Panc1 (cell line): ENCODE measurements around the gene MTR. TPM values are rescaled to one million over a fixed set of nuclear protein-coding genes. Genes with fewer than 3 reads are reported as not detected.

Source experiments
- ATAC-seq: fragments of 200-7000 bp; cut with Tn5 transposase; 2 replicates; pipeline ENCODE4 v1.9.1; 2020; ENCODE audit warnings: mild to moderate bottlenecking, moderate library complexity
- BruUV-seq: library from RNA; stranded (reverse); fragments of 400-500 nt; replicated peaks from 2 replicates; lab custom pipeline; 2021; lab: Mats Ljungman, UMichigan
- CTCF ChIA-PET: fragments of 300-600 bp; sonication (Branson Sonifier 250); formaldehyde crosslinking; loops from one replicate; lab custom pipeline; 2022; ENCODE audit warnings: antibody characterized with exemption; lab: Charles Lee
- POLR2A ChIA-PET: fragments of 300-600 bp; sonication (Branson Sonifier 250); formaldehyde crosslinking; loops from one replicate; lab custom pipeline; 2022; ENCODE audit warnings: antibody characterized with exemption; lab: Charles Lee
- DNase-seq: peaks from one replicate; pipeline ENCODE4 v3.0.0-alpha.2; 2010; ENCODE audit warnings: low read depth, low spot score
- H3K27ac ChIP-seq: 2 replicates; pipeline ENCODE4 v1.5.1; 2011; ENCODE audit warnings: mild to moderate bottlenecking, low read length, inconsistent platforms
- H3K27me3 ChIP-seq: fragments of 200-500 bp; sonication (Bioruptor generic); 2 replicates; pipeline ENCODE4 v1.6.0; 2014; ENCODE audit warnings: low read length, inconsistent platforms; ENCODE audit not compliant: control insufficient read depth, insufficient read depth
- H3K36me3 ChIP-seq: fragments of 200-500 bp; sonication (Bioruptor generic); 2 replicates; pipeline ENCODE4 v1.5.1; 2014; ENCODE audit warnings: inconsistent platforms, mild to moderate bottlenecking, low read length, moderate library complexity; ENCODE audit not compliant: control insufficient read depth, insufficient read depth
- H3K4me1 ChIP-seq: 2 replicates; pipeline ENCODE4 v1.5.1; 2011; ENCODE audit warnings: inconsistent platforms, mild to moderate bottlenecking, low read length, moderate library complexity; ENCODE audit not compliant: control insufficient read depth, insufficient read depth
- H3K4me3 ChIP-seq, 2 experiments: 2 replicates each; pipeline ENCODE4 v1.5.1; 2011 to 2012; ENCODE audit warnings: low read depth in 2 of 2, low read length in 2 of 2, mild to moderate bottlenecking in 2 of 2, inconsistent platforms in 1 of 2, moderate library complexity in 1 of 2
- H3K9me3 ChIP-seq: fragments of 200-500 bp; sonication (Bioruptor generic); 2 replicates; pipeline ENCODE4 v1.5.1; 2014; ENCODE audit warnings: low read depth, mild to moderate bottlenecking, inconsistent platforms, low read length, moderate library complexity; ENCODE audit not compliant: control insufficient read depth, insufficient read depth
- CTCF ChIP-seq: fragments of 450-650 bp; IDR thresholded peaks from 2 replicates; pipeline ENCODE4 v1.5.1; 2017; ENCODE audit warnings: mild to moderate bottlenecking
- POLR2AphosphoS5 ChIP-seq: IDR thresholded peaks from 2 replicates; pipeline ENCODE4 v1.6.1; 2012; ENCODE audit warnings: mild to moderate bottlenecking, low read depth, low read length, moderate library complexity
- REST ChIP-seq, 2 experiments: IDR thresholded peaks; 2 replicates each; pipeline ENCODE4 v1.6.1; 2011 to 2012; ENCODE audit warnings: low read depth in 2 of 2, control low read depth in 1 of 2, low read length in 1 of 2, mild to moderate bottlenecking in 1 of 2, moderate library complexity in 1 of 2; ENCODE audit not compliant: insufficient read depth in 1 of 2
- SIN3A ChIP-seq: IDR thresholded peaks from 2 replicates; pipeline ENCODE4 v1.6.1; 2012; ENCODE audit warnings: low read depth, mild to moderate bottlenecking, low read length, moderate library complexity, borderline replicate concordance; ENCODE audit not compliant: insufficient read depth
- TCF7L2 ChIP-seq: IDR thresholded peaks from 2 replicates; pipeline ENCODE4 v1.6.1; 2011; ENCODE audit warnings: mild to moderate bottlenecking, low read depth, low read length, inconsistent platforms
- in situ Hi-C: cut with HindIII; loops from 2 replicates; pipeline ENCODE4 v1.10.0; 2016; ENCODE audit warnings: low sequenced_read_pairs, low pct_unique_long_range_greater_than_20kb
- intact Hi-C: fragments of 100-400 bp; cut with micrococcal nuclease; formaldehyde crosslinking; loops from one replicate; pipeline ENCODE4 v1.10.0; 2022; ENCODE audit not compliant: unreplicated experiment
- total RNA-seq: library from RNA; stranded (reverse); gene quantifications from one replicate; pipeline ENCODE4 v1.2.1, GENCODE V29; 2021; ENCODE audit not compliant: unreplicated experiment

Gene MTR
- total RNA-seq, 1 experiment from 2014 or later, result 33.7 TPM

- no peak overlapping the region for H3K4me3 ChIP-seq
- ATAC-seq (no peak), DNase-seq (no peak)
- TF ChIP-seq SIN3A (no peak), POLR2AphosphoS5 (no peak), REST (IDR thresholded peaks at IDR 0.05; ENCODE audit: insufficient read depth in 1 of 2, low read depth in 2 of 2, low read length in 1 of 2) (no peak), CTCF (no peak), TCF7L2 (no peak)
- H3K9me3 ChIP-seq, result no peaks in the 10 kb centered on the region
- CTCF ChIA-PET, result no interaction called here
- H3K27me3 ChIP-seq, result no peaks in the 10 kb centered on the region
- intact Hi-C loops, result no loop called here
- peaks cover 3% of the 10 kb centered on the region; the same call in 1 of the 2 replicates for H3K36me3 ChIP-seq
- POLR2A ChIA-PET, result no interaction called here
- in situ Hi-C loops, result no loop called here
- no TSS peak for BruUV-seq
- no peaks in the 10 kb centered on the region for H3K4me1 ChIP-seq
- no peak overlapping the region for H3K27ac ChIP-seq
Measured at GRCh38 chr1:236815941-236816340, 20.8 kb downstream of the MTR start.

DNA sequence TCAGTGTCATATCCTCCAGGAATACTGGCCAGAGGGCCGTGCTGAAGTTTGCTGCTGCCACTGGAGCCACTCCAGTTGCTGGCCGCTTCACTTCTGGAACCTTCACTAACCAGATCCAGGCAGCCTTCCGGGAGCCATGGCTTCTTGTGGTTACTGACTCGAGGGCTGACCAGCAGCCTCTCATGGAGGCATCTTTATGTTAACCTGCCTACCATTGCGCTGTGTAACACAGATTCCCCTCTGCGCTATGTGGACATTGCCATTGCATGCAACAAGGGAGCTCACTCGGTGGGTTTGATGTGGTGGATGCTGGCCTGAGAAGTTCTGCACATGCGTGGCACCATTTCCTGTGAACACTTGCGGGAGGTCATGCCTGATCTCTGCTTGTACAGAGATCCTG is 24.8 kb downstream of the MTR start:
- ATAC-seq (no peak), DNase-seq (no peak)
- intact Hi-C loops, result no loop called here
- Histone ChIP-seq H3K36me3 (peaks cover 3% of the 10 kb centered on the region; the same call in 1 of the 2 replicates), H3K9me3 (no peaks in the 10 kb centered on the region), H3K4me3 (no peak overlapping the region), H3K27ac (no peak overlapping the region), H3K27me3 (no peaks in the 10 kb centered on the region), H3K4me1 (no peaks in the 10 kb centered on the region)
- BruUV-seq, result no TSS peak
- ChIA-PET POLR2A (interaction anchor here (0.7 kb wide), 1 partner anchor 19 kb away, joined by 8 read pairs; no protein-coding TSS in a partner anchor), CTCF (no interaction called here)
- TF ChIP-seq TCF7L2 (no peak), REST (IDR thresholded peaks at IDR 0.05; ENCODE audit: insufficient read depth in 1 of 2, low read depth in 2 of 2, low read length in 1 of 2) (no peak), POLR2AphosphoS5 (no peak), SIN3A (no peak), CTCF (no peak)
- in situ Hi-C loops, result no loop called here
